T follicular helper cell (primary cell): ENCODE data around the gene SYCN.
"Not testable (repeated sequence)": the region's sequence is repeated elsewhere in the genome, so short reads cannot be mapped to it uniquely, and the experiment has no call there.

Experiments
- DNase-seq: peaks from one replicate; pipeline ENCODE4 v3.0.0-alpha.2; 2020; ENCODE audit warnings: low read depth
- total RNA-seq, 2 experiments: gene quantifications; one replicate each; lab custom pipeline; 2026; lab: John Stamatoyannopoulos, UW

Gene SYCN, protein sequence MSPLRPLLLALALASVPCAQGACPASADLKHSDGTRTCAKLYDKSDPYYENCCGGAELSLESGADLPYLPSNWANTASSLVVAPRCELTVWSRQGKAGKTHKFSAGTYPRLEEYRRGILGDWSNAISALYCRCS
- 0 reads per million in 2 experiments for total RNA-seq

DNA sequence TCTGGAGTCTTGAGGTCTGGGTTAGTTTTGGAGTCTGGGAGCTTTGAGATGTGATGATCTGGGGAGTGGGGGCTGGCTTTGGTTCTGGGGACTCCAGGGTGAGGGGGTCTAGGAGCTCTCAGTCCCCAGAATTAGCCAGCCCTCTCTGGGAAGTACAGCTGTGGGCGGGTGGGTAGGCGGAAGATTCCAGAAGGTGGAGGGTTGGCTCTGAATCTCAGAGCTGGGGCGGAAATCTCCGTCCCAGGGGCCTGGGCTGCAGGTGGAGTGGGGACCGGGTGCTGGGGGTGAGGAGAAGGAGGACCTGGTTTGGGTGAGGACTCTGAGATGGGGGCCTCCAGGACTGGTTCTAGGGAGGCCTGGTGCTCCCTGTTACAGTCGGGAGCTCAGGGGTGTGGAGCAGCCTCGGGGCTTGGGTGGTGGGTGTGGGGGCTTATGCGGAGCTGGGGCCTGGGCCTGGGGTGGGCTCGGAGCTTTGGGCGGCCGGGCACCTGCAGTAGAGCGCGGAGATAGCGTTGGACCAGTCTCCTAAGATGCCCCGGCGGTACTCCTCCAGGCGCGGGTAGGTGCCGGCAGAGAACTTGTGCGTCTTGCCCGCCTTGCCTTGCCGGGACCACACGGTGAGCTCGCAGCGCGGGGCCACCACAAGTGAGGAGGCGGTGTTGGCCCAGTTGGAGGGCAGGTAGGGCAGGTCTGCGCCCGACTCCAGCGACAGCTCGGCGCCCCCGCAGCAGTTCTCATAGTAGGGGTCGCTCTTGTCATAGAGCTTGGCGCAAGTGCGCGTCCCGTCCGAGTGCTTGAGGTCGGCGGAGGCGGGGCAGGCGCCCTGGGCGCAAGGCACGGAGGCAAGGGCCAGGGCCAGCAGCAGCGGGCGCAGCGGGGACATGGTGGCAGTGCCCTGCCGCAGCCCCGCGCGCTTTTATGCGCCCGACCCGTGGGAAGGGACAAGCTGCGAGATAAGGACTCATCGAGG is at the start of gene SYCN:
TSS of gene SYCN (minus strand) at position 892 of the 970 bp plus-strand sequence. CDS start at position 883, 9 bp downstream.
- DNase-seq: no peak

DNA sequence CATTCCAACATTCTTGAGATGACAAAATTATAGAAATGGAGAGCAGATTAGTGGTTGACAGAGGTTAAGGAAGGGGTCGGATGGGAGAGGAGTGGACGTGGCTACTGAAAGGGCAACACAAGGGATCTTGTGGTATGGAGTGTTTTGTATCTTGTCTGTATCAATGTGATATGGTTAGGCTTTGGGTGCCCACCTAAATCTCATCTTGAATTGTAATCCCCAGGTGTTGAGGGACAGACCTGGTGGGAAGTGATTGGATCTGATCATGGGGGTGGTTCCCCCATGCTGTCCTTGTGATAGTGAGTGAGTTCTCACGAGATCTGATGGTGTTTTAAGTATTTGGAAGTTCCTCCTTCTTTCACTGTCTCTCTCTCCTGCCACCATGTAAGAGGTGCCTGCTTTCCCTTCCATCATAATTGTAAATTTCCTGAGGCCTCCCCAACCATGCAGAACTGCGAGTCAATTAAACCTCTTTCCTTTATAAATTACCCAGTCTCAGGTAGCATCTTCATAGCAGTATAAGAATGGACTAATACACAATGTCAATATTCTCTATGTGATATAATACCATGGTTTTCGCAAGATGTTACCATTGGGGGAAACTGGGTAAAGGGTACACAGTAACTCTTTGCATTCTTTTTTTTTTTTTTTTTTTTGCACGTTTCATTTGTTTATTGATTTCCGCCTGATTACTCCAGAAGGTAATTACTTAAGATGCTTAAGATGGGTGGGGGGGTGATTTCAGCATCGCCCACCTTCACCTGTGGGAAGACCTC is 49.5 kb upstream of the SYCN start:
- DNase-seq: no peak

DNA sequence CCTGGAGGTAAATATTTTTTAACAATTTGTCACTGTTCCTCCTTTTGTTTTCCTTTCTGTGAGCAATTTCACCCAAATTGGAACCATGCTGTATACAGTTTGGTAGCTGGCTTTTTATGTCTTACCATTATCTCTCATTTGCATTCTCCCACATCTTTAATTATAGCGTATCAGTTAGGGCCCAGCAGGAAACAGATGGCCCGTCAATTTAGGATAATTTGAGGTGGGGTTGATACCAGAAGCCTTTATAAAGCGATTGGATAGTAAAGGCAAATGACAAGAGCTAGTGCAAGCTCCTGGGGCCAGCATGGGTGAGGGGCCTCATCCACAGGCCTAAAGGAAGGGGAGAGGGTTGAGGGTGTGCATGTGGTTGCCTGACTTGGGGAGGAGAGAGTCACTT is 48.4 kb upstream of the SYCN start:
- DNase-seq: no peak

GRCh38 chr19:39251846-39252245 is 47.8 kb upstream of the SYCN start:
- DNase-seq: no peak

DNA sequence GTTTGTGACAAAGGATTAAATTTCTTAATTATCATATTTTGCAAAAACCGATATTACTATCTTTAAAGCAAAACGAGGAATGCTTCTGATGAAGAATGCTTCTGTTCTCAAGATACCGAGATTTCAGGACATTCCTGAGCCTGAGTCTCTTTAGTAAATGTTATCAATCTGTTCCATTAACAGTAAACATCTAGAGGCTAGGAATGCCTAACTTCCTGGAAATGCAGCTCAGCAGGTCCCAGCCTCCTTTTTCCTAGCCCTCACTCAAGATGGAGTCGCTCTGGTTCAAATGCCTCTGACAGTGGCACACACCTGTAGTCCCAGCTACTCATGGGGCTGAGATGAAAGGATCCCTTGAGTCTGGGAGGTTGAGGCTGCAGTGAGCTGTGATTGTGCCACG is 47.0 kb upstream of the SYCN start:
- DNase-seq: no peak

DNA sequence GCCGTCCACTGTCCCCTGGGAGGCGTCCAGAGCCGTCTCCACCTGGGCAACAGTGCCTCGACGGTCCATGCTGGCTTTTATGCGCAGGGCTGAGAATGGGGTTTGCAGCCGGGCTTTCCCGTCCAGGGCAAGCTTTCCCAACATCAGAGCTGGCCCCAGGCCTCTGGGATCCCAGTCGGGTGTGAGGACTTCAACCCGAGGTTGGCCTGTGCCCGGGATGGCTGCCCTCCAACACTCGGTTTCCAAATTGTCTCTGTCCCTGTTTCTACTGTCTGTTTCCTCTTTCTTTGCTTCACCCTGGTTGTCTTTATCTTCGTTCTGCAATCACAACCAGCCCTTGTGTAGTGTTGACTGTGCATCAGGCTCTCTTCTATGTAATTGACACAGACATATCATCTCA is 44.7 kb upstream of the SYCN start, which contains the start of gene IFNL4:
TSS of gene IFNL4 (minus strand) at position 51 of the 400 bp plus-strand sequence.
- DNase-seq: no peak

DNA sequence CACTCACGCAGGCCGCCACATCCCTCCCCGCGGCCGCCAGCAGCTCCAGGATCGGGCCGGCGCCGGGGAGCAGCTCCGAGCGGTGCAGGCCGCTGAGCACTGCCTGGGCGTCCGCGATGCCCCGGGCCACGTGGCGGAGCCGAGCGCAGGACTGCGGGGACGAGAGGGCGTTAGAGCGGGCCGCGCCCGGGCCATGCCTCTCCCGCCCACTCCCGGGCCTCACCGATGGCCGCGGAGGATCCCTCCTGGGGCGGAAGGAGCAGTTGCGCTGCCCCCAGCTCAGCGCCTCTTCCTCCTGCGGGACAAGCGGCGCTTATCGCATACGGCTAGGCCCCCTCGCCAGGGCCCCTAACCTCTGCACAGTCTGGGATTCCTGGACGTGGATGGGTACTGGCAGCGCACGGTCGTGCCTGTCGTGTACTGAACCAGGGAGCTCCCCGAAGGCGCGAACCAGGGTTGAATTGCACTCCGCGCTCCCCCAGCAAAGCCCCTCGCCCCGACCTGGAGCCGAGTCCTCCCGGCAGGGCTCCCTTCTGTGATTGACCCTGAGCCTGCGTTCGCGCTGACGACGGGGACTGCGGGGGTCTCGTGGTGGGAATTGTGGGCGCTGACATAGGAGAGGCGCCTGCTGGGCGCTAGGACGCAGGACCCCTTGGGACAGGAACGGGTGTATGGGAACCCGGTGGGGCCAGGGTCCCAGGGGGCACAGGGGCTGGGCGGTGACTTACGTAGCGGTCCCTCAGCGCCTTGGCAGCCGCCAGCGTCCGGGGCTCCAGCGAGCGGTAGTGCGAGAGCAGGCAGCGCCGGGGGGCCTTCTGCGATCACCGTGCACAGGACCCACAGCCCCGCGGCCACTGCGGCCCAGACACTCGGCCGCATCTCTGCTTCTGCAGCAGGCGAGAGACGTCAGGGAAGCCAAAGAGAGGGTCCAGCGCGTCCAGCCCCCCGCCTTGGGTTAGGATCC is 43.9 kb upstream of the SYCN start:
- DNase-seq: no peak

- peak; percentile 14 for DNase-seq
Observed at GRCh38 chr19:39246951-39247669, 43.0 kb upstream of the SYCN start.

GRCh38 chr19:39245166-39245565 is 41.1 kb upstream of the SYCN start:
- DNase-seq: not testable (repeated sequence)

DNA sequence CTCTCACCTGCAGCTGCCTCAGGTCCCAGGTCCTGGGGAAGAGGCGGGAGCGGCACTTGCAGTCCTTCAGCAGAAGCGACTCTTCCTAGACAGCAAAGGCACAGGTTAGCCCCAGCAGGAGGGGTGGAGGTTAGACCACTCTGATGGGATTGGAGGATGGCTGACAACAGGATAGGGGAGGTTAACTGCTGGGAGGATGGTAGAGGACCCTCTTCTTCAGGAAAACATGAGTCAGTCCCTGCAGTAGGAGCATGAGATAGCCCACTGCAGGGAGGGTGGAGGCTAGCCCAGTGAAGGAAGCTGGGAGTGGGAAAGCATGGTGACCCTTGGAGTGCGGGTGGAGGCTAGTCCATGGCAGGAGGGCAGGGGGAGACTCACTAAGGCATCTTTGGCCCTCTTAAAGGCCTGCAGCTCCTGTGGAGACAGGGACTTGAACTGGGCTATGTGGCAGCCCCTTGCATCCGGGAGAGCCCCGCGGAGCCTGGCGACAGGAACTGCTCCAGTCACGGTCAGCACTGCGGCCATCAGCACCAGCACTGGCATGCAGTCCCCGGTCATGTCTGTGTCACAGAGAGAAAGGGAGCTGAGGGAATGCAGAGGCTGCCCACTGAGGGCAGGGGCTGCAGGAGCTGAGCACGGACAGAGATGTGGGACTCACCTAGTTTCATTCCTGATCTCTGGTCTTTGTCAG is 40.5 kb upstream of the SYCN start, which contains the start of gene IFNL3:
TSS of gene IFNL3 (minus strand) at position 597 of the 691 bp plus-strand sequence. CDS start at position 558, 39 bp downstream.
- DNase-seq: not testable (repeated sequence)

DNA sequence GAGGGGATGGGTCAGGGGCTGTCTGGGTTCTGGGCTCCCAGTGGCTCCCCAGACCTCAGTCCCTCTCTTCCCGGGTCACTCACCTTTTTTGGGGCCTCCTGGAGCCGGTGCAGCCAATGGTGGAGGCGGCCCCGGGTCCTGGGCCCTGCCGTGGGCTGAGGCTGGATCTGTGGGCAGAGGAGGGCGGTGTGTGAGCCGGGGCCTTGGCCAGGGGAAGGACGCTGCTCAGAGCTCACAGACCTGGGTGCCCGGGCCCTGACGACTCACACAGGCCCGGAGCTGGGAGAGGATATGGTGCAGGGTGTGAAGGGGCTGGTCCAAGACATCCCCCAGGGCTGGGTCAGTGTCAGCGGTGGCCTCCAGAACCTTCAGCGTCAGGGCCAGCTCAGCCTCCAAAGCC is 39.7 kb upstream of the SYCN start:
- not testable (repeated sequence) for DNase-seq

DNA sequence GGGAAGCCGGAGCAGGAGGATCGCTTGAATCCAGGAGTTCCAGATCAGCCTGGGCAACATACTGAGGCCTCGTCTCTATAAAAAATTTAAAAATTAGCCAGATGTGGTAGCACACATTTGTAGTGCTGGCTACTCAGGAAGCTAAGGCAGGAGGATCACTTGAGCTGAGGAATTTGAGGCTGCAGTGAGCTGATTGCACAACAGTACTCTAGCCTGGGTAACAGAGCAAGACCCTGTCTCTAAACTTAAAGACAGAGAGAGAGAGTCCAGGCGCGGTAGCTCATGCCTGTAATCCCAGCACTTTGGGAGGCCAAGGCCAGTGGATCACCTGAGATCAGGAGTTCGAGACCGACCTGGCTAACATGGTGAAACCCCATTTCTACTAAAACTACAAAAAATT is 36.4 kb upstream of the SYCN start:
- no peak for DNase-seq

DNA sequence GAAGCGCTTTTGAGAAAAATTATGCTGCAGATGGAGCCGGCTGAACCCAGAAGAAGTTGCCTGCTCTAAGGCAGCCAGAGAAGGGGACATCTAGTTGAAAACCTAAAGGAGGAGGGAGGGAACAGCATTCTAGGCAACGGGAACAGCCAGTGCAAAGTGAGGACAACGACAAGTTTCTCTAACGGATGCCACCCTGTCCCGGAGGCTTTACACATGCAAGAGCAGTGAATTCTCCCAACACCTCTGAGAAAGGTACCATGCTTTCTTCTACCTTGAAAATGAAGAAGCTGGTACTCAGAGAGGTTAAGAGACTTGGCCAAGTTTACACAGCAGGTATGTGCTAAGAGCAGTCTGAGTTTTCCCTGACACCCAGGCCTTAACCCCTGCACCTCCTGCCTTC is 34.9 kb upstream of the SYCN start:
- no peak for DNase-seq

DNA sequence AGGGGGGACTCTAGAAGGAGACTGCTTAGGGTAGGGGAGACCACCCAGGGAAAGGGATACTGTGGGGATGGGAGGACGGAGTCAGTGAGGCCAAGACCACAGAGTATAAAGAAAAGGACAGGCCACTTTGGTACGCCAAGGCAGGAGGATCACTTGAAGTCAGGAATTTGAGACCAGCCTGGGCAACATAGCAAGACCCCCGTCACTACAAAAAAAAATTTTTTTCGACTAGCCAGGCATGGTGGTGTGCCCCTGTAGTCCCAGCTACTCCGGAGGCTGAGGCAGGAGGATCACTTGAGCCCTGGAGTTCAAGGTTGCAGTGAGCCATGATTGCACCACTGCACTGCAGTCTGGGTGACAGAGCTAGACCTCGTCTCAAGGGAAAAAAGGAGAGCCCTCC is 34.1 kb upstream of the SYCN start:
- DNase-seq: no peak

GRCh38 chr19:39237200-39238184 is 33.4 kb upstream of the SYCN start:
- no peak for DNase-seq

DNA sequence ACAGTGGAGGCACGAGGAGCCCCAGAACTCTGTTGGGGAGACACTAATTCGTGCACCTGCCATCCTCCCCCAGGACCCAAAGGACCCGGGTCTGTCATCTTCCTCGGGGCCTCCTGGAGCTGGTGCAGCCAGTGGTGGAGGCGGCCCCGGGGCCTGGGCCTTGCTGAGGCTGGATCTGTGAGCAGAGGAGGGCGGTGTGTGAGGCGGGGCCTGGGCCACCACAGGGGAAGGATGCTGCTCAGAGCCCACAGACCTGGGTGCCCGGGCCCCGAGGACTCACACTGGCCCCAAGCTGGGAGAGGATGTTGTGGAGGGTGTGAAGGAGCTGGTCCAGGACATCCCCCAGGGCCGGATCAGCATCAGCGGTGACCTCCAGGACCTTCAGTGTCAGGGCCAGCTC is 32.5 kb upstream of the SYCN start:
- no peak for DNase-seq

DNA sequence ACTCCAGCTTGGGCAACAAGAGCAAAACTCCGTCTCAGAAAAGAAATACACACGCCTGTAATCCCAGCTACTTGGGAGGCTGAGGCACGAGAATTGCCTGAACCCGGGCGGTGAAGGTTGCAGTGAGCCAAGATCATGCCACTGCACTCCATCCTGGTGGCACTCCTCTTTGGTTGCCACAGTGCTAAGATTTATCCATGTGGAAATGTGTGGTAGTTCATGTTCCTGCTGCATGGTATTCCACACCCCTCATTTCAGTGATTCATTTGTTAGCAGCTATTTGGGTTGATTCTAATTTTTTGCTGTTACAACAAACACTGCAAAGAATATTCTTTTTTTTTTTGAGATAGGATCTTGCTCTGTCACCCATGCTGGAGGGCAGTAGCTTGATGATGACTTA is 28.6 kb upstream of the SYCN start:
- DNase-seq: no peak

DNA sequence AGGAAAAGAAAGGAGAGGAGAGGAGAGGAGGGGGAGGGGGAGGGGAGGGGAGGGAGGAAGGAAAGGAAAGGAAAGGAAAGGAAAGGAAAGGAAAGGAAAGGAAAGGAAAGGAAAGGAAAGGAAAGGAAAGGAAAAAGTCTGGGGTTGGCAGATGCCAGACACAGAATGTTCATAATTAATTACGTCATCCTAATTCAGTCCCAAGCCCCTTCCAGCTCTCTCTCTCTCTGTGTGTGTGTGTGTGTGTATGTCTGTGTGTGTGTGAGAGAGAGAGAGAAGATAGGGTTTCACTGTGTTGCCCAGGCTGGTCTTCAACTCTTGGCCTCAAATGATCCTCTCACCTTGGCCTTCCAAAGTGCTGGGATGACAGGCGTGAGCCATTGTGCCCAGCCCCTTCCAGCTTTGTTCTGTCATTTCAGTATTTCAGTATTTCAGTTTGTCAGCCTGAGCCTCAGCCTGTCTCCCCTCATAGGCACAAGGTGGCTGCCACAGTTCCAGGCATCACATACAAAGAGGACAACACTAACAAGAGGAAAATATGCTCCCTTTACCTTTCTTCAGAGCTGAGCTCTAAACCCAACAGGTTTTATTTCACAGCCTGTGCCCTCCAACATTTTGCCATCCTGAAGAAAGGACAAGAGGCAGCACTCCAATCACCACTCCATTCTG is 26.2 kb upstream of the SYCN start:
- DNase-seq: no peak
